Ishikawa (cell line): ENCODE results near the gene HLA-A.

Source experiments
- CEBPB ChIP-seq: IDR thresholded peaks from 2 replicates; pipeline ENCODE4 v1.6.1; 2012
- CREB1 ChIP-seq: IDR thresholded peaks from 2 replicates; pipeline ENCODE4 v1.6.1; 2012; ENCODE audit warnings: low read depth
- EGR1 ChIP-seq: IDR thresholded peaks from 2 replicates; pipeline ENCODE4 v1.6.1; 2012
- EP300 ChIP-seq: IDR thresholded peaks from 2 replicates; pipeline ENCODE4 v1.6.1; 2012; ENCODE audit warnings: borderline replicate concordance
- FOXM1 ChIP-seq: IDR thresholded peaks from 2 replicates; pipeline ENCODE4 v1.6.1; 2012; ENCODE audit warnings: low read depth, borderline replicate concordance
- NFIC ChIP-seq: IDR thresholded peaks from 2 replicates; pipeline ENCODE4 v1.6.1; 2012
- RAD21 ChIP-seq: IDR thresholded peaks from 2 replicates; pipeline ENCODE4 v1.6.1; 2012; ENCODE audit warnings: low read depth
- TAF1 ChIP-seq: IDR thresholded peaks from 2 replicates; pipeline ENCODE4 v1.6.1; 2012; ENCODE audit warnings: low read depth, mild to moderate bottlenecking
- TCF12 ChIP-seq: IDR thresholded peaks from 2 replicates; pipeline ENCODE4 v1.6.1; 2012; ENCODE audit warnings: low read depth
- TEAD4 ChIP-seq: IDR thresholded peaks from 2 replicates; pipeline ENCODE4 v1.6.1; 2012
- YY1 ChIP-seq: IDR thresholded peaks from 2 replicates; pipeline ENCODE4 v1.6.1; 2012; ENCODE audit warnings: low read depth
- ZBTB7A ChIP-seq: IDR thresholded peaks from 2 replicates; pipeline ENCODE4 v1.6.1; 2012; ENCODE audit warnings: low read depth
- TF ChIP-seq, protein P1 (sequence below): IDR thresholded peaks from 2 replicates; pipeline ENCODE4 v1.6.1; 2012; ENCODE audit warnings: low read depth, mild to moderate bottlenecking
- TF ChIP-seq, protein P2 (sequence below): IDR thresholded peaks from 2 replicates; pipeline ENCODE4 v1.6.1; 2012
- TF ChIP-seq, protein P3 (sequence below): IDR thresholded peaks from 2 replicates; pipeline ENCODE4 v1.6.1; 2012

HLA-A gene

DNA sequence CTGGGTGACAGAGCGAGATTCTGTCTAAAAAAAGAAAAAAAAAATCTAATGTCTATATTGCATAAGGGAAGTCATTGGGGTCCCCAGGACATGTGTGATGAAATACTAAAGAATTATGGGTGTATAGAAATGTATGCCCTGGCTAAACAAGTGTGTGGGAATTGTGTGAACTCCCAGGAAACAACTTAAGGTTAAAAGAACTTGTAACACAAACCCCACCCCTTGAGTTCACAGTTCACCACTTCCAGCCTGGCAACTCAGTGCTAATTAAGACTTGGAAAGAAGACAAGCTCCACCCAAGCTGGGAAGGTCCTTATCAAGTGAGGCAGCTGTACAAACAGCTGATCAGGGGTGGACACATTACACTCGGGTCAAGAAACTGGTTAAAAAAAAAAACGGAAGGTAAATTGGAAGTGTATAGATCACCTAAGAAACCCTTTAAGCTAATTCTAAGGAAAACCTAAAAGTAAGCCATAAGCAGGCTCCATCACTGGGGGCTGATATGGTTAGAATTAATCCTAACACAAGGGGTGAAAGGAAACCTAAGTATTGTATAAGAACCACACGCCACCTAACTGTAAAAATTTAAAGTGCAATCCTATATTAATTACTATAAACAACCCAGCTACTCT, 25.2 kb downstream of the HLA-A start:
- no peak for TF ChIP-seq CEBPB
- TF ChIP-seq EP300: no peak
- no peak for TF ChIP-seq TAF1
- TF ChIP-seq, protein P1, sequence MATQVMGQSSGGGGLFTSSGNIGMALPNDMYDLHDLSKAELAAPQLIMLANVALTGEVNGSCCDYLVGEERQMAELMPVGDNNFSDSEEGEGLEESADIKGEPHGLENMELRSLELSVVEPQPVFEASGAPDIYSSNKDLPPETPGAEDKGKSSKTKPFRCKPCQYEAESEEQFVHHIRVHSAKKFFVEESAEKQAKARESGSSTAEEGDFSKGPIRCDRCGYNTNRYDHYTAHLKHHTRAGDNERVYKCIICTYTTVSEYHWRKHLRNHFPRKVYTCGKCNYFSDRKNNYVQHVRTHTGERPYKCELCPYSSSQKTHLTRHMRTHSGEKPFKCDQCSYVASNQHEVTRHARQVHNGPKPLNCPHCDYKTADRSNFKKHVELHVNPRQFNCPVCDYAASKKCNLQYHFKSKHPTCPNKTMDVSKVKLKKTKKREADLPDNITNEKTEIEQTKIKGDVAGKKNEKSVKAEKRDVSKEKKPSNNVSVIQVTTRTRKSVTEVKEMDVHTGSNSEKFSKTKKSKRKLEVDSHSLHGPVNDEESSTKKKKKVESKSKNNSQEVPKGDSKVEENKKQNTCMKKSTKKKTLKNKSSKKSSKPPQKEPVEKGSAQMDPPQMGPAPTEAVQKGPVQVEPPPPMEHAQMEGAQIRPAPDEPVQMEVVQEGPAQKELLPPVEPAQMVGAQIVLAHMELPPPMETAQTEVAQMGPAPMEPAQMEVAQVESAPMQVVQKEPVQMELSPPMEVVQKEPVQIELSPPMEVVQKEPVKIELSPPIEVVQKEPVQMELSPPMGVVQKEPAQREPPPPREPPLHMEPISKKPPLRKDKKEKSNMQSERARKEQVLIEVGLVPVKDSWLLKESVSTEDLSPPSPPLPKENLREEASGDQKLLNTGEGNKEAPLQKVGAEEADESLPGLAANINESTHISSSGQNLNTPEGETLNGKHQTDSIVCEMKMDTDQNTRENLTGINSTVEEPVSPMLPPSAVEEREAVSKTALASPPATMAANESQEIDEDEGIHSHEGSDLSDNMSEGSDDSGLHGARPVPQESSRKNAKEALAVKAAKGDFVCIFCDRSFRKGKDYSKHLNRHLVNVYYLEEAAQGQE: no peak
- peak; percentile 28; the same call in 1 of the 2 replicates for TF ChIP-seq RAD21
- TF ChIP-seq TCF12: peak; percentile 66; the same call in 1 of the 2 replicates
- TF ChIP-seq EGR1: no peak
- TF ChIP-seq NFIC: peak; percentile 75
- no peak for TF ChIP-seq YY1
- no peak for TF ChIP-seq FOXM1

DNA sequence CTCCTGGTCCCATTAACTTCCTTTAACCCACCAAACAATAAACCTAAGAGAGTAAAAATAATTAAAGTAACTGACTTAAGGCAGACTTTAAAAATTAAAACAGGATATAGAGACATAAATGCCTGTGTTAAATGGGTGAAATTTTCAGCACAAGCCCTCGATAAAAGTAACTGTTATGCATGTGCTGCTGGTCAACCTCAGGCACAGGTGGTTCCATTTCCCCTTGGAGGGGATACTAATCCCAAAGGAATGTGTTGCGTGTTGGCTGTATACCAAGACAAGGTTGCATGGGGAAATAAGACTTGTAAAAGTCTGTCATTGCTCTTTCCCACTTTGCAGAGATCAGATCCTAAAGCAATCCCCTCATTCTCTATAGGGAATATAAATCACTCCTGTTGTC, 25.8 kb downstream of the HLA-A start:
- TF ChIP-seq, protein P2, sequence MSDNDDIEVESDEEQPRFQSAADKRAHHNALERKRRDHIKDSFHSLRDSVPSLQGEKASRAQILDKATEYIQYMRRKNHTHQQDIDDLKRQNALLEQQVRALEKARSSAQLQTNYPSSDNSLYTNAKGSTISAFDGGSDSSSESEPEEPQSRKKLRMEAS: peak; percentile 54
- no peak for TF ChIP-seq TEAD4
- peak; percentile 49 for TF ChIP-seq NFIC

DNA sequence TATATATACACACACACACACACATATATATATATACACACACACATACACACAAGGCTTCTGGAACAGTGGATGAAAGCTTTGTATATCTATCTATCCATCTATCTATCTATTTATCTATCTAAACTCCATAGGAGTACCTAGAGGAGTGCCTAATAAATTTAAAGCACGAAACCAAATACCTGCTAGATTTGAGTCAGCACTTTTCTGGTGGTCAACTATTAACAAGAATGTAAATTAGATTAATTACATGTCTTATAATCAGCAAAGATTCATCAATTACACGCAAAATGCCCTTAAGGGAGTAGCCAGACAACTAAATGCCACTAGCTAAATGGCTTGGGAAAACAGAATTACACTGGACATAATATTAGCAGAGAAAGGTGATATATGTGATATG, 26.6 kb downstream of the HLA-A start:
- TF ChIP-seq YY1 (no peak), CREB1 (no peak), EGR1 (no peak), ZBTB7A (no peak), TAF1 (no peak)
- TF ChIP-seq, protein P3, sequence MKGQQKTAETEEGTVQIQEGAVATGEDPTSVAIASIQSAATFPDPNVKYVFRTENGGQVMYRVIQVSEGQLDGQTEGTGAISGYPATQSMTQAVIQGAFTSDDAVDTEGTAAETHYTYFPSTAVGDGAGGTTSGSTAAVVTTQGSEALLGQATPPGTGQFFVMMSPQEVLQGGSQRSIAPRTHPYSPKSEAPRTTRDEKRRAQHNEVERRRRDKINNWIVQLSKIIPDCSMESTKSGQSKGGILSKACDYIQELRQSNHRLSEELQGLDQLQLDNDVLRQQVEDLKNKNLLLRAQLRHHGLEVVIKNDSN: no peak
- TF ChIP-seq, protein P2: no peak
- TF ChIP-seq, protein P1: no peak

DNA sequence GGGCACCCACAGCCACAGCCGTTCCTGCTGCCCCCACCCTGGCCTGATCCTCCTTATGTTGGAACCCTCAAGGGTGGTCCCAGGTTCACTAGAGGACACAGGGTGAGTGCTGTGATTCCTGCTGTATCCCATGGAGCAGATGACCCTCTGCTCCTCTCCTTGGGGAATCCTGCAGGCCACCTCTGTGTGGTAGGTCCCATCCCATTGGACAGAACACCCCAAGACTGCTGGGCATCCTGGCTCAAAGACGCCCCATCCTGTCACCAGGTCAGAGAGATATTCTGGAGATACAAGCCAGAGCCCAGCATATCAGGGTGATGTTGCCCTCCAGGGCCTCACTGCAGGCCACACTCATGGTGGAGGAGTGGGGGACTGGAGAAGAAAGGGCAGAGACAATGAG, 28.4 kb downstream of the HLA-A start:
- TF ChIP-seq, protein P3: no peak
- TF ChIP-seq YY1: no peak
- no peak for TF ChIP-seq CEBPB
- TF ChIP-seq TEAD4: no peak
- no peak for TF ChIP-seq NFIC
- TF ChIP-seq TAF1: no peak
- no peak for TF ChIP-seq EP300
- TF ChIP-seq, protein P2: no peak
- no peak for TF ChIP-seq TCF12
- no peak for TF ChIP-seq EGR1
- TF ChIP-seq, protein P1: no peak

DNA sequence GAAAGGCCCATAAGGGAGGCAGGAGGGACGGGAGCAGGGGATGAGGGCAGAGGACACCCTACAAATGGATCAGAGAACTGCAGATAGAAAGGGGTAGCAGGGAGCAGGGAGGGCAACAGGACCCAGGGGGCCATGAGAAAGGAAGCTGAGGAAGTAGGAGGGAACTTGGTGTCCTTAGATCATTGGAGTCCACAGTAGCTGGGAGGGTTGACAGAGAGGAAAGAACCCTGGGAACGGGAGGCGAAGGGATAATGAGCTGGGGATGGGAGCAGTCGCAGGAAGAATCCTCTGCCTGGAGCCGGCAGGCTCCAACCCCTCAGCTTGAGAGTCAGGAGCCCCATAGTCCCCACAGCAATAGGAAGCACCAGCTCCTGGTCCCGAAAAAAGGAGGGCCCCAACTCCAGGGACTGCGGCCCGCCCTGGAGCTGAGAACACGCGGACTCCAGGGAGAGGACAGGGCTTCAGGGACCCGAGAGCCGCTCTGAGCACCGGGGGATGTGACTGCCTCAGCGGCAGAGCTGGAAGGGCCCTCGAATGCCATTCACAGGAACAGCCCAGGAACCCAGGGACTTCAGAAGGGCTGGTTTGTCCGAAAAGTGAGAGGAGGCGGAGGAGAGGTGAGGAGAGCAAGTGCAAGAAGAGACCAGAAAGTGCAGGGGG, 32.7 kb downstream of the HLA-A start:
- TF ChIP-seq TEAD4 (no peak), TCF12 (no peak), FOXM1 (no peak), CEBPB (no peak), NFIC (no peak), ZBTB7A (no peak), TAF1 (no peak), EP300 (no peak), YY1 (no peak), RAD21 (no peak), CREB1 (no peak), EGR1 (no peak)
- TF ChIP-seq, protein P2: no peak
- TF ChIP-seq, protein P1: no peak
- TF ChIP-seq, protein P3: no peak
